ENCODE results near the gene DYDC1. TPM values are rescaled to one million over a fixed set of nuclear protein-coding genes. Genes with fewer than 3 reads are reported as not detected.

DYDC1 gene
- total RNA-seq, 1 donor from 2014 or later = not detected

DNA sequence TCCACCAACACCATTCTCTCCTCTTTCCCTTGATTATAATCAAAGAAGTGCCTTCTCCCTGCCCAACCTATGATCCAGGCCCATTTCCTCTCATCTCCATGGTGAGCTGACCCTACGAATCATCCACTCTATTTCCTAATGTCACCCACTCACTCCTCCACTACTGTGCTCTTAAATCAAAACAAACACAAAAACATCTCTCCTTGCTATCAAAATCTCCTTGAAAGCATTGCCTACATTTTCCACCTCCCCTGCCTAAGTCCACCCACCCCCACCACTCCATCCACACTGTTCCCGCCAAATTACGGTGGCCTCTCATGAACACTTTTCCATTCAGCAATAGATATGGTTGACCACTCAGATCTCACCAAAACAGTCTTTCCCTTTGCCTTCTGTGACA, 5.3 kb downstream of the DYDC1 start:
- no peak for DNase-seq (ENCODE audit: low spot score, unreplicated experiment)
- H3K27ac Mint-ChIP-seq = no peak overlapping the region
- TF ChIP-seq, protein P1, sequence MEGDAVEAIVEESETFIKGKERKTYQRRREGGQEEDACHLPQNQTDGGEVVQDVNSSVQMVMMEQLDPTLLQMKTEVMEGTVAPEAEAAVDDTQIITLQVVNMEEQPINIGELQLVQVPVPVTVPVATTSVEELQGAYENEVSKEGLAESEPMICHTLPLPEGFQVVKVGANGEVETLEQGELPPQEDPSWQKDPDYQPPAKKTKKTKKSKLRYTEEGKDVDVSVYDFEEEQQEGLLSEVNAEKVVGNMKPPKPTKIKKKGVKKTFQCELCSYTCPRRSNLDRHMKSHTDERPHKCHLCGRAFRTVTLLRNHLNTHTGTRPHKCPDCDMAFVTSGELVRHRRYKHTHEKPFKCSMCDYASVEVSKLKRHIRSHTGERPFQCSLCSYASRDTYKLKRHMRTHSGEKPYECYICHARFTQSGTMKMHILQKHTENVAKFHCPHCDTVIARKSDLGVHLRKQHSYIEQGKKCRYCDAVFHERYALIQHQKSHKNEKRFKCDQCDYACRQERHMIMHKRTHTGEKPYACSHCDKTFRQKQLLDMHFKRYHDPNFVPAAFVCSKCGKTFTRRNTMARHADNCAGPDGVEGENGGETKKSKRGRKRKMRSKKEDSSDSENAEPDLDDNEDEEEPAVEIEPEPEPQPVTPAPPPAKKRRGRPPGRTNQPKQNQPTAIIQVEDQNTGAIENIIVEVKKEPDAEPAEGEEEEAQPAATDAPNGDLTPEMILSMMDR (IDR thresholded peaks at IDR 0.05; ENCODE audit: unreplicated experiment) = no peak
- H3K4me1 Mint-ChIP-seq (ENCODE audit: low read depth) = no peaks in the 10 kb centered on the region
- peaks cover 3% of the 10 kb centered on the region for H3K9me3 Mint-ChIP-seq (ENCODE audit: low read depth)
- H3K36me3 Mint-ChIP-seq (ENCODE audit: insufficient read depth) = no peaks in the 10 kb centered on the region
- no peak overlapping the region for H3K4me3 Mint-ChIP-seq (ENCODE audit: low read depth)
- peaks cover 22% of the 10 kb centered on the region for H3K27me3 Mint-ChIP-seq

DNA sequence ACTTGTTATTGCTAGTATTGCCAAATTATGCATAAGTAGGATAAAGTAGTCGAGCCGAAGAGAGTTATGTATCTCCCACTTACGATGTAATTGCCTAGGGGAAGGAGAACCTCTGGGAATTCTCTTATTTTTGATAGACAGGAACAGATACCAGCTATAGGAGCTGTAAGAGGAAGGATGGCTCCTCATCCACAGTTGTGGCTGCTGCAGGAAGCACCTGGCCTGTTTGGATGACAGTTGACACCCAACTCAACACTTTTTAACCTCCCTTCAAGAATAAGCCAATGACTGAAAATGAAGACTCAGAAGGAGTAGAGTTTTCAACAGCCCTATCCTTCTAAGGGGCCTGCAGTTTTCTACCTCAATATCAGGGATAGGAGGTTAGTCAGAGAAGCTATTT, 6.3 kb downstream of the DYDC1 start:
- Mint-ChIP-seq H3K27me3 (peaks cover 17% of the 10 kb centered on the region), H3K36me3 (ENCODE audit: insufficient read depth) (no peaks in the 10 kb centered on the region), H3K4me1 (ENCODE audit: low read depth) (peaks cover 2% of the 10 kb centered on the region), H3K4me3 (ENCODE audit: low read depth) (no peak overlapping the region), H3K9me3 (ENCODE audit: low read depth) (peaks cover 3% of the 10 kb centered on the region), H3K27ac (no peak overlapping the region)
- DNase-seq (ENCODE audit: low spot score, unreplicated experiment) = no peak
- TF ChIP-seq, protein P1 (IDR thresholded peaks at IDR 0.05; ENCODE audit: unreplicated experiment) = no peak

DNA sequence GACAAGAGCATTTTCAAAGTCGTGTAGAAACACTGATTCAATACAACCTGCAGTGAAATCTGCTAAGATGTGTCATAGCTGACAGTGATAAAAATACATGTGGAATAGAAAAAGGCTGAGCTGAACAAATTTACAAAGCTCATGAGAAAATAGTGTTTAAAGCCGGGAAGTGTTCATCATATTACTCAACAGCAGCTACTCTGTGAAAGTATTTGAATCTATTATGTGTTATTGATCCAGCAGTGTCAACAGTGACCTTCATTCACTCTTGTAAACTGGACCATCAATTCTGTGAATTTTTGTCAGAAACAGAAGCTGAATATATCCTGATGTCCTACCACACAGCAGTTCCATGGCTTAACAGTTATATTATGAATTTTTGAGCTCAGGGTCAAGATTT, 11.6 kb downstream of the DYDC1 start:
- H3K9me3 Mint-ChIP-seq (ENCODE audit: low read depth) = peaks cover 3% of the 10 kb centered on the region
- H3K27ac Mint-ChIP-seq = no peak overlapping the region
- peaks cover 8% of the 10 kb centered on the region for H3K4me1 Mint-ChIP-seq (ENCODE audit: low read depth)
- TF ChIP-seq, protein P1 (IDR thresholded peaks at IDR 0.05; ENCODE audit: unreplicated experiment) = no peak
- DNase-seq (ENCODE audit: low spot score, unreplicated experiment) = no peak
- no peak overlapping the region for H3K4me3 Mint-ChIP-seq (ENCODE audit: low read depth)
- no peaks in the 10 kb centered on the region for H3K27me3 Mint-ChIP-seq
- H3K36me3 Mint-ChIP-seq (ENCODE audit: insufficient read depth) = no peaks in the 10 kb centered on the region

DNA sequence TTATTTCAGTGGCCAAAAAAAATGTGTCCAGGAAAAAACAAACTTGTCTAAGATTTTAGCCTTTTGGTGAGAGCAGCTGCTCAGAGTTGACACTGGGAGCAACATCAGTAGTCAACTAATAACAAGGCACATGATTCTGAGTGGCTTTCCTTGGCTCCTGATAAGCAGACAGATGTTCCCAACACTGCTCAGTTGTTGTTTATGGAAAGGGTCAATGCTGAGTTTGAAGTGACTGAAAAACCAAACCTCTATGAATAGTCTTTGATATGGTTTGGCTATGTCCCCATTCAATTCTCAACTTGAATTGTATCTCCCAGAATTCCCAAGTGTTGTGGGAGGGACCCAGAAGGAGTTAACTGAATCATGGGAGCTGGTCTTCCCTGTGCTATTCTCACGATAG, 12.3 kb downstream of the DYDC1 start:
- H3K9me3 Mint-ChIP-seq (ENCODE audit: low read depth) = peaks cover 3% of the 10 kb centered on the region
- H3K36me3 Mint-ChIP-seq (ENCODE audit: insufficient read depth) = no peaks in the 10 kb centered on the region
- no peaks in the 10 kb centered on the region for H3K27me3 Mint-ChIP-seq
- peaks cover 8% of the 10 kb centered on the region for H3K4me1 Mint-ChIP-seq (ENCODE audit: low read depth)
- no peak overlapping the region for H3K4me3 Mint-ChIP-seq (ENCODE audit: low read depth)
- no peak for DNase-seq (ENCODE audit: low spot score, unreplicated experiment)
- TF ChIP-seq, protein P1 (IDR thresholded peaks at IDR 0.05; ENCODE audit: unreplicated experiment) = no peak
- no peak overlapping the region for H3K27ac Mint-ChIP-seq

DNA sequence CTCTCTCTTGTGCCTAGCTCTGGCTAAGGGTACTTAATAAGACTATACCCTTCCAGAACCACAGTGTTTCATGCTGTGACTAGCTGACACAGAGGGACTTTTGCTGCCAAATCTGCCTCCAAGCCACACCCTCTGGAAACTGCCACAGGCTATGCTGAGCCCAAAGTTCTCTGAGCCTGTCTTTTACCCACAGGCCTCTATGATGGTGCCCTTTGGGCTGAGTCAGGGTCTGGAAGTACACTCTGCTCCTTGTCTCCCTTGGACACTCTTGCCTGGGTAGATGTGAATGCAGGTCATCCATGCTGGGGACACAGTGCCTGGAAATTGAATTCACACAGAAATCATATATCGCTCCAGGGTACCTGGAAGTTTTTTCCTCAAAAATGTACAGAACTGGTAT, 22.6 kb downstream of the DYDC1 start:
- Mint-ChIP-seq H3K27ac (no peak overlapping the region), H3K9me3 (ENCODE audit: low read depth) (peaks cover 11% of the 10 kb centered on the region), H3K4me3 (ENCODE audit: low read depth) (no peak overlapping the region), H3K27me3 (no peaks in the 10 kb centered on the region), H3K4me1 (ENCODE audit: low read depth) (no peaks in the 10 kb centered on the region), H3K36me3 (ENCODE audit: insufficient read depth) (no peaks in the 10 kb centered on the region)
- DNase-seq (ENCODE audit: low spot score, unreplicated experiment) = no peak
- TF ChIP-seq, protein P1 (IDR thresholded peaks at IDR 0.05; ENCODE audit: unreplicated experiment) = no peak

Measured in progenitor cell of endocrine pancreas (in vitro differentiated cells).